ENCODE measurements around the gene ZKSCAN1.

DNA sequence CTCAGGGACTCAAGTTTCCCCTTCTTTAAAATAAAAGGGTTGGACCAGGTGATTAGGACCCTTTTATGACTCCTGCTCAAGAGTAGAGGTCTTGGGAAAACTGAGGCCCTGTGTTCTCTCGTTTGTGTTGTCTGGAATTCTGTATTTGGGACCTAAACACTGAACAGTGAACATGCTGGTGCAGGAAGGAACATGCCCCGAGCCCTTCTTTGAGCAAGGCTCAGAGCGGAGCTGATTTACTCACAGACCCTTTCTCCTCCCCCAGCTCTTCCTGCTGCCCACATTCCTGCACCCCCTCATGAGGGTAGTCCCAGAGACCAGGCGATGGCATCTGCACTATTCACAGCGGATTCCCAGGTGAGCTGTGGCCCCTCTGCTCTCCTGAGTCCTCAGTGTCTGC, 14.2 kb downstream of the ZKSCAN1 start:
- TF ChIP-seq CTCF (conservative IDR thresholded peaks at IDR 0.05) (no peak), EZH2 (IDR thresholded peaks at IDR 0.05; ENCODE audit: low read depth) (no peak)

Measured in PC-9 (cell line).